HG03139 (cell line): ENCODE data around the gene ANKS4B.
"Not testable (repeated sequence)": the region's sequence is repeated elsewhere in the genome, so short reads cannot be mapped to it uniquely, and the experiment has no call there.

Experiments used
- ATAC-seq: cut with Tn5 transposase; IDR thresholded peaks from one replicate; pipeline ENCODE4 v1.9.1; 2021; ENCODE audit not compliant: unreplicated experiment

The ANKS4B gene

DNA sequence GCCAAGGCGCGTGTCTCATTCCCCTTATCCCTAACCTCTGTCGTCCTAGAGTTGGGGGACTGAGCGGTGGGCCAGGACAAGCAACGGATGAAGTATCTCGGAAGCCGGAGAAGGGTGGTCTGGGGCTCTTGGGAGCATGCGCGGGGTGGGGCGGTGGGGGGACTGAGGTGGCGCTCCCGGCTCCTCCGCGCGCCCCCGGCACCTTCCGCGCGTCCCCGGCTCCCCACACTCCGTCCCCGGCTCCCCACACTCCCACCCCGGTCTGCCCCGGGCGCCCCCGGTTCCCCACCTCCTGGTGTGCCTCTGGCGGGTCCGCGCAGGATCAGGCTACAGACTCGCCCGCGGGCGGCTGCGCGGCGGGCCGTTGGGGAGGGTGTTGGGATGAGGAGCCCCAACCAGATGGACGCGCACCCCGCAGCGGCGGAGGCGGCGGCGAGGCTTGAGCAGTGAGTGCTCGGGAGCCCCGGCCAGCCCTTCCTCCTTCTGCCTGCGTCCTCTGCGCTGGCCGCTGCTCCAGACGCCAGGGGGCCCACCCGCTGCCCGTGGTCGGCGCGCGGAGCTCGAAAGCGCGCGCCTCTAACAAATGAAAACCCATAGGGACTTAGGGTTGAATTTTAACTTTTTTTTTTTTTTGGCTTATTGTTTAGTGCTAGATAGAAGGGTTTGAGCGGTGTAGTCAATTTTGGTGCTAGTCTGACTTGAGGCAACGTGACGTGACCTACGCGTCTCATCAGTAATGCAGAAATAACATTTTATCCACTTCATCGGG, 50.2 kb downstream of the ANKS4B start:
- no peak for ATAC-seq

DNA sequence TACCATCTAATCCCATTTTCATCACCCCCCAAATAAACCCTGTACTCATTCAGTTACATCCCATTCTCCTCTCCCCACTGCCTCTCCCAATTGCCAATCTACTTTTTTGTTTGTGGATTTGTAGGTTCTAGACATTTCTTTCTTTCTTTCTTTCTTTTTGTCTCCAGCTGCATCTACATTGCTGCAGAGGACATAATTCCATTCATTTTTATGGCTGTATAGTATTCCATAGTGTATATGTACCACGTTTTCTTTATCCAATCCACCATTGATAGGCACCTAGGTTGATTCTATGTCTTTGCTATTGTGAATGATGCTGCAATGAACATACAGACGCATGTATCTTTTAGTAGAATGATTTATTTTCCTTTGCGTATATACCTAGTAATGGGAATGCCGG, 50.9 kb downstream of the ANKS4B start:
- ATAC-seq = no peak

DNA sequence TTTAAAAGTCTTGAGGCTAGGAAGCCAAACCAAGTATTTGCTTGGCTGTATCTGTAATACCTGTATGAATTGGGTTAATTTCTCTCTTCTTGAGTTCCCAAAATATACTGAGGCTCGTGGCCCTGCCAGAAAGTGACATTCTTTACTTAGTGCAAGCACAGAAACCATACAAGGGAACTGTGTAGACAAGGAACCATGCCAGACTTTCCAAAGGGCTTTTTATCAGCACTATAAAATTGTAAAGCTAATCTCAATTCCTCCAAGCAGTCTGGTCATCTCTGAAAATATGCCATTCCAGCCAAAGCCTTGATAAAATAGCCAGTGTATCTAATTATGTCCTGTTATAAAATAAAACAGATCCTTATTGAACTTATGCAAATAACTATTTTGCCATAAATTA, 51.8 kb downstream of the ANKS4B start:
- no peak for ATAC-seq

DNA sequence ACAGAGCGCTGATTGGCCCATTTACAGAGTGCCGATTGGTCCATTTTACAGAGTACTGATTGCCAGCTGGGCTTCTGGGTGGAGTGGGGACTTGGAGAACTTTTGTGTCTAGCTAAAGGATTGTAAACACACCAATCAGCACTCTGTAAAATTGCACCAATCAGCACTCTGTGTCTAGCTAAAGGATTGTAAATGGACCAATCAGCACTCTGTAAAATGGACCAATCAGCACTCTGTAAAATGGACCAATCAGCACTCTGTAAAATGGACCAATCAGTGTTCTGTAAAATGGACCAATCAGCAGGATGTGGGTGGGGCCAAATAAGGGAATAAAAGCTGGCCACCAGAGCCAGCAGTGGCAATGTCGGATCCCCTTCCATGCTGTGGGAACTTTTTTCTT, 56.3 kb downstream of the ANKS4B start:
- ATAC-seq = not testable (repeated sequence)

DNA sequence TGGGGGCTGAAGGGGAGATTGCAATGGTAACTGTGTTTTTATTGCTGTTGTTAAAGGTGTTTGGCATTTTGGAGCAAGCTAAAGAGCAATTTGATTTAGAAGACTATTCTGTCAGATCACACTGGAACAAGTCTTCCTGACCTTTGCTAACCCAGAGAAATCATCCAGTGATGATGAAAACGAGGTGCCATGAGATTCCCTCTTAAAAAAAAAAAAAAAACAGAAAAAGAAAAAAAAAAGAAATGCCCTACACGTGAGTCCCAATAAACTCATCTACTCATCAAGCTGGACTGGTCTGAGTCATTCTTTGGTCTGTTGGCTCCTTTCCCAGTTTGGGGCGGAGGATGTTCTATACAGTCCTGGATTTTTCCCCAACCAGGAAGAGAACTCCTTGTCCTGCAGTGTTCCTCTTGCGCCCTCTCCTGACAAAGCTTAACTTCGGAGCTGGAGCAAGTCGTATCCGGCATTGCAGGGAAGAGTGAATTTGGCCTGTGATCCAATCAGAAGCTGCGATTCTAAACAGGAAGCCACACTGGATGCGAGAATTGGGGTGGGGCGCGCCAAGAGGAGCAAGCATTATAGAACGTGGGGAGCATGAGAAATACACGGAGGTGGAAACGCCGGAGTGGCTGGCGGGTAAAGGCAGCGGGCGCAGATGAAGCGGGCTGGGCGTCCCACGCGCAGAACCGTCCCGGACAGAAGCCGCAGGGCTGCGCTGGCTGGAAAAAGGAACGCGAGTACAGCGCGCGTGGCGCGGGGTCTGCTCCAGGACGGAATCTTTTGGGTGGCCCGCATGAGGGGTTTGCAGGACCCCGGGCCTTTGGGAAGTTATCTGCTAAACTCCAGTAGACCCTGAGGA, 67.0 kb downstream of the ANKS4B start:
- ATAC-seq = peak; percentile 48

DNA sequence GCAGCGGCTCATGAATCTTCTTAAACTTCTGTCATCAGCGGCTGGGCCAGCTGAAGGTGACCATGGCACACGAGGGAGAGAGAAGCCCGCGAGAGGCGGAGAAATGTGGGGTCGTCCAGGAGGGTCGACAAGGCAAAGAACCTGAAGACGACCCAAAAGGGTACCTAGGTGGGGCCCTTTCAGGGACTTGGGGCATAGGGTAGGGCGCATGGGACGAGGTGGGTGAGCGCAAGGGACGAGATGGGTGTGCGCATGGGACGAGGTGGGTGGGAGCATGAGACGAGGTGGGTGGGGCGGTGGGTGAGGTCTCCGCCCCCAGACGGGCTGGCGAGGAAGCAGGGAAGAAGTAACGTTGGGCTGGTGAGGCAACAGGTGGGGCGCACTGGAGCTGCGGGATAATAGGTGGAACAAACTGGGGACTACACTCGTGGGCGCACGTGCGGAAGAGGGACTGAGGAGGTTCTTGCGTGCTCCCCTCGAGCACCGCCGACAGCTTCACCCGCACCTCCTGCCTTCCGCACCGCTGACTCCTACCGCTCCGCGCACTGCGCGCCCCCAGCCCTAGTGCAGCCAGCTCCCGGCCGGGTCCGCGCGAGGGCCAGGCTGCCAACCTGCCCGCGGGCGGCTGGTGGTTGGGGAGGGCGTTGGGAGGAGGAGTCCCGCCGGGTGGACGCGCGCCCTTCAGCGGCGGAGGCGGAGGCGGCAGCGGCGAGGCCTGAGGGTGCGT, 67.8 kb downstream of the ANKS4B start:
- peak; percentile 54 for ATAC-seq

DNA sequence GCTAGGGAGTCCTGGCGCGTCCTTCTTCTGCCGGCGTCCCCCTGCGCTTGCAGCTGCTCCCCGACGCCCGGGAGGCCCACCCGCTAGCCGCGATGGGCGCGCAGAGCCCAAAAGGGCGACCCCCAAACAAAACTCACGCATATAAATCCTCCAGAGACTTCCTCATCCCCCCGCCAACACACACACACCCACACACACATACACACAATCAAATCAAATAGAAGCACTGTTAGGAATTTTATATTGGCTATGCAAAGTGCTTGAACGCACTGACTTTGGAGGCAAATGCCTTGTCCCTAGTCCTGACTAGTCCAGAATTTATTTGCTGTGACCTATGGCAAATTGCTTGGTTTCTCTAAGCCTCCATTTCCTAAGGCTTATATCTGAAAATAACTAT, 68.4 kb downstream of the ANKS4B start:
- ATAC-seq = no peak

DNA sequence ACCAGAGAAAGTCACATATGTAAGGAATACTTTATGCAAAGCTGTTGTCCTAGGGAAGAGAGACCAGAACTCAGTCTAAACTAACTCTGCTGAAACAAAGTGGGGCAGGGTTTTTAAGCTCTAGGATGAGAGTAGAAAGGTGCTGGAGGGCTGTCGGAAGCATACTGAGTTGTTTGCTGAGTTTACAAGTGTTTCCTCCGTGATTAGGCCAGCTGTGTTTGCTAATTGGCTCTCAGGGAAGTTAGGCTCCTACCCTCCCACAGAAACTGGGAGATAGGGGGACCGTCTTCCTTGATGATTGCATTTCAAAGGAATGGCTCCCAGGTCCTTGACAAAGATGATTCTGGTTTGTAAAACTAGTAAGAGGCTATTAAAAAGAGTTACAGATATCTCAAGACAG, 69.0 kb downstream of the ANKS4B start:
- ATAC-seq = no peak

DNA sequence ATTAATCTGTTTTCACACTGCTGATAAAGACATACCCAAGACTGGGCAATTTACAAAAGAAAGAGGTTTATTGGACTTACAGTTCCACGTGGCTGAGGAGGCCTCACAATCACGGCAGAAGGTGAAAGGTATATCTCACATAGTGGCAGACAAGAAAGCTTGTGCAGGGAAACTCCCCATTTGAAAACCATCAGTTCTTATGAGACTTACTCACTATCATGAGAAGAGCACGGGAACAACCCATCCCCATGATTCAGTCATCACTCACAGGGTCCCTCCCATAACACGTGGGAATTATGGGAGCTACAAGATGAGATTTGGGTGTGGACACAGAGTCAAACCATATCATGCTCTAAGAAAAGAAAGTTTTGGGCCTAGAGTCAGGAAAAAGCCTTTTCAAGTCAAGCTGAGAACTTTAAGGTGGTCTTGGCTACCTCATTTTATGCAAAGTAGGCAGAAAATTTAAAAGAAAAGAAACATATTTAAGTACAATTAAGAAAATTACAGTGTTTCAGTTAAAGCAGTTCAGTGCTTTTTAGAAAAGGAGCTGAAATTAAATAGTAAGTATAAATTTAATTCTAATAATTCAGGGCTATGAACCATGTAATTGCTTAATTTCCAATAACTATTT, 69.5 kb downstream of the ANKS4B start:
- no peak for ATAC-seq
